HepG2 (cell line): Measurements from ENCODE around the gene CTNNBIP1. TPM values are rescaled to one million over a fixed set of nuclear protein-coding genes. Genes with fewer than 3 reads are reported as not detected.

Source experiments
- HNRNPH1 ChIP-seq: fragments of 200-400 bp; formaldehyde crosslinking; optimal IDR thresholded peaks from 2 replicates; pipeline ENCODE3; 2017; ENCODE audit warnings: mild to moderate bottlenecking, low read depth, low read length
- SALL2 ChIP-seq: sonication (generic); formaldehyde crosslinking; IDR thresholded peaks from 2 replicates; pipeline ENCODE4 v1.8.1; 2023; ENCODE audit warnings: mild to moderate bottlenecking, missing genetic modification reagents, inconsistent platforms
- polyA plus RNA-seq, 8 experiments: library from polyadenylated mRNA; depleted of rRNA in 3 of 8; stranded (reverse) in 7 of 8; unstranded in 1 of 8; fragments of >200 nt; fragmentation: Illumina TruSeq in 4 of 8; extraction: Trizol in 4 of 8; gene quantifications; 2 replicates each; pipeline versions ENCODE4 v1.2.1 to v1.2.3, GENCODE V29; 2011 to 2016; ENCODE audit warnings: low read depth in 4 of 8, missing spikeins in 1 of 8, mixed read lengths in 1 of 8; ENCODE audit not compliant: insufficient read depth in 1 of 8
- total RNA-seq, 5 experiments: library from RNA; depleted of rRNA; stranded (reverse); fragments of >200 nt; fragmentation: Illumina TruSeq; extraction: Trizol; gene quantifications; 2 replicates each; pipeline ENCODE4 v1.2.3, GENCODE V29; 2016; ENCODE audit warnings: low read depth in 1 of 5
- TF ChIP-seq, protein P1 (sequence below): sonication (generic); formaldehyde crosslinking; IDR thresholded peaks from 2 replicates; pipeline ENCODE4 v1.4.0; 2020; ENCODE audit warnings: missing genetic modification reagents
- TF ChIP-seq, protein P2 (sequence below), 2 experiments: sonication (generic) in 1 of 2; formaldehyde crosslinking in 1 of 2; IDR thresholded peaks; 2 replicates each; pipeline versions ENCODE4 v1.5.1 to v1.6.1; 2011 to 2020; ENCODE audit warnings: borderline replicate concordance in 1 of 2, low read depth in 1 of 2, low read length in 1 of 2, mild to moderate bottlenecking in 1 of 2, missing genetic modification reagents in 1 of 2, moderate library complexity in 1 of 2

Gene CTNNBIP1
- total and polyA plus RNA-seq, 2 of the 13 experiments (the other 11 are each of a cell fraction or from before 2014, with no cell fraction given) = 71.7 to 83.0 TPM

DNA sequence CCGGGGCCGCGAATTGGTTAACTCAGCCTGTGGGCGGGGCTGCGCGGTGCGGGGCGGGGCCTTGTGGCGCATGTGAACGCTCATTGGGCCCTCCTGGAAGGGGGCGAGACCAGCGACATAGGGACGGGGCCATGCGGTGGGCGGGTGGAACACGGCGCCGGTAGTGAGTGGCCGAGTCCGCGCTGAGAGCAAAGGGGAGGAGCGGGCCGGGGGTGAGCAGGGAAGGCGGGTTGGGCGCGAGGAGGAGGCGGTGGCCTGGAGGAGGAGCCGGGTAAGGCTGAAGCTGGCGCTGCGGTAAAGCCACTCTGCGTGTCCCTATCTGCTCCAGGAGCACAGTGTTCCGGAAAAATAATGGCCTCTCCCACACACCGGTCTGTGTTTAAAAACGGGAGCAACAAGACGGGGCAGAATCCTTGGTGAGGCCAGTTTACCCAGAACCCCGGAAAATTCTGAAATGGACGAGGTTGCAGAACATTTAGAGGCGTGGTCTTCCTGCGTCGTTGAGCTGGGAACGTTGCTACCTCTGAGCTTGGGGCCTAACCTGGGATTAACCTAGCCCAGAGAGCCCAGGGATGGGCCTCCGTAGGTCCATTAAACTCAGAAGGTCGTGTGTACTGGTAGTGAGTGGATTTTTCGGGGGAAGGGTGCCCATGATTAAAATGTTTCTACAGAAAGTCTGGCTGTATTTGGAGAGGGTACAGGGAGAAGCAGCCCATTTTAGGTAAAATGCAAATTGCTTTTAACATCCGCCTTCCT is 532 bp upstream of the CTNNBIP1 start (continued):
- TF ChIP-seq SALL2 (CRISPR knock-in tag) (peak; percentile 52; the same call in 1 of the 2 replicates), HNRNPH1 (peak; percentile 80)
- TF ChIP-seq, protein P1, sequence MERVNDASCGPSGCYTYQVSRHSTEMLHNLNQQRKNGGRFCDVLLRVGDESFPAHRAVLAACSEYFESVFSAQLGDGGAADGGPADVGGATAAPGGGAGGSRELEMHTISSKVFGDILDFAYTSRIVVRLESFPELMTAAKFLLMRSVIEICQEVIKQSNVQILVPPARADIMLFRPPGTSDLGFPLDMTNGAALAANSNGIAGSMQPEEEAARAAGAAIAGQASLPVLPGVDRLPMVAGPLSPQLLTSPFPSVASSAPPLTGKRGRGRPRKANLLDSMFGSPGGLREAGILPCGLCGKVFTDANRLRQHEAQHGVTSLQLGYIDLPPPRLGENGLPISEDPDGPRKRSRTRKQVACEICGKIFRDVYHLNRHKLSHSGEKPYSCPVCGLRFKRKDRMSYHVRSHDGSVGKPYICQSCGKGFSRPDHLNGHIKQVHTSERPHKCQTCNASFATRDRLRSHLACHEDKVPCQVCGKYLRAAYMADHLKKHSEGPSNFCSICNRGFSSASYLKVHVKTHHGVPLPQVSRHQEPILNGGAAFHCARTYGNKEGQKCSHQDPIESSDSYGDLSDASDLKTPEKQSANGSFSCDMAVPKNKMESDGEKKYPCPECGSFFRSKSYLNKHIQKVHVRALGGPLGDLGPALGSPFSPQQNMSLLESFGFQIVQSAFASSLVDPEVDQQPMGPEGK (CRISPR knock-in tag) = peak; percentile 48; the same call in 1 of the 2 replicates
- TF ChIP-seq, protein P2, sequence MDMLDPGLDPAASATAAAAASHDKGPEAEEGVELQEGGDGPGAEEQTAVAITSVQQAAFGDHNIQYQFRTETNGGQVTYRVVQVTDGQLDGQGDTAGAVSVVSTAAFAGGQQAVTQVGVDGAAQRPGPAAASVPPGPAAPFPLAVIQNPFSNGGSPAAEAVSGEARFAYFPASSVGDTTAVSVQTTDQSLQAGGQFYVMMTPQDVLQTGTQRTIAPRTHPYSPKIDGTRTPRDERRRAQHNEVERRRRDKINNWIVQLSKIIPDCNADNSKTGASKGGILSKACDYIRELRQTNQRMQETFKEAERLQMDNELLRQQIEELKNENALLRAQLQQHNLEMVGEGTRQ (IDR thresholded peaks at IDR 0.05; ENCODE audit: low read depth, low read length) = no peak
- TF ChIP-seq, protein P2 (CRISPR knock-in tag; IDR thresholded peaks at IDR 0.05; ENCODE audit: borderline replicate concordance) = peak; percentile 48; the same call in 1 of the 2 replicates
